ENCODE data around the gene RBMX. TPM values are rescaled to one million over a fixed set of nuclear protein-coding genes. Genes with fewer than 3 reads are reported as not detected.

Gene RBMX
- total and polyA plus RNA-seq, 2 of the 4 experiments (the other 2 are of a cell fraction), result 151 to 337 TPM

GRCh38 chrX:136825771-136826170 is 54.8 kb downstream of the RBMX start:
- BruUV-seq (replicated peaks), result no TSS peak
- Histone ChIP-seq H3K18ac (ENCODE audit: low read depth, low read length) (no peak overlapping the region), H3K9ac (ENCODE audit: low read depth, low read length) (no peak overlapping the region), H3K9me1 (ENCODE audit: insufficient read depth, low read length) (no peaks in the 10 kb centered on the region), H3K4me3 (ENCODE audit: insufficient read depth, low read depth, low read length) (no peak overlapping the region), H3K4me2 (ENCODE audit: low read depth, low read length) (no peak overlapping the region), H4K20me1 (ENCODE audit: insufficient read depth, low read length) (no peaks in the 10 kb centered on the region), H3K14ac (replicated peaks; ENCODE audit: low read depth, low read length) (no peak overlapping the region), H2AK5ac (ENCODE audit: low read depth, low read length) (no peak overlapping the region), H3K27me3 (ENCODE audit: control insufficient read depth, insufficient read depth, low read length) (no peaks in the 10 kb centered on the region), H3K79me1 (ENCODE audit: low read depth in 1 of 2, low read length in 2 of 2) (no peaks in the 10 kb centered on the region), H2BK20ac (ENCODE audit: low read depth, low read length) (no peak overlapping the region), H3K4ac (ENCODE audit: low read depth, low read length) (no peak overlapping the region), H2BK15ac (ENCODE audit: low read depth, low read length) (no peak overlapping the region), H4K8ac (ENCODE audit: low read depth in 2 of 2, low read length in 2 of 2) (no peak overlapping the region), H3K56ac (ENCODE audit: extremely low read depth, insufficient read depth, low read length) (no peak overlapping the region), H3K9me3 (ENCODE audit: control insufficient read depth, insufficient read depth, low read length) (no peaks in the 10 kb centered on the region), H2BK120ac (ENCODE audit: low read depth, low read length) (no peak overlapping the region), H2AK9ac (replicated peaks; ENCODE audit: low read depth, low read length, poor library complexity) (no peak overlapping the region), H3K27ac (ENCODE audit: insufficient read depth, low read length) (no peak overlapping the region), H3K36me3 (ENCODE audit: control insufficient read depth, insufficient read depth, low read length) (no peaks in the 10 kb centered on the region), H2AFZ (replicated peaks; ENCODE audit: low read length, poor library complexity) (no peak overlapping the region), H3K4me1 (ENCODE audit: control insufficient read depth, insufficient read depth, low read length) (peaks cover 4% of the 10 kb centered on the region; the same call in 1 of the 2 replicates), H4K5ac (ENCODE audit: low read depth, low read length) (no peak overlapping the region), H2BK5ac (ENCODE audit: low read depth, low read length, poor library complexity, severe bottlenecking) (no peak overlapping the region), H4K91ac (ENCODE audit: insufficient read depth, low read depth, low read length) (no peak overlapping the region), H3K23ac (ENCODE audit: low read depth, low read length) (no peak overlapping the region)
- DNase-seq (no peak), ATAC-seq (ENCODE audit: low read depth) (no peak)
- no CpG with 5 or more reads among the region's 2 CpGs for whole genome bisulfite sequencing, 2 experiments (ENCODE audit: extremely low coverage in 2 of 2, insufficient read length in 1 of 2)
- intact Hi-C loops (cut with micrococcal nuclease), result no loop called here
- in situ Hi-C loops (cut with MboI; ENCODE audit: low sequenced_read_pairs), result no loop called here
- no peak for TF ChIP-seq ELK1 (IDR thresholded peaks at IDR 0.05; ENCODE audit: borderline replicate concordance, low read depth, low read length)
- no peak for TF ChIP-seq CEBPB (IDR thresholded peaks at IDR 0.05; ENCODE audit: low read depth, low read length)
- no peak for TF ChIP-seq SMC3 (IDR thresholded peaks at IDR 0.05; ENCODE audit: low read depth, low read length)
- no peak for TF ChIP-seq RAD21 (IDR thresholded peaks at IDR 0.05; ENCODE audit: low read length)
- TF ChIP-seq BHLHE40 (IDR thresholded peaks at IDR 0.05; ENCODE audit: low read depth, low read length), result no peak
- ChIA-PET POLR2A (ENCODE audit: unreplicated experiment) (no interaction called here), CTCF (no interaction called here)
- dilution Hi-C loops (cut with HindIII; ENCODE audit: low sequenced_read_pairs, unreplicated experiment), result no loop called here

Small RNA genes within 50 kb of the gene (microRNA-seq; reads per million reads assigned to microRNA genes)
- gene SNORD61 (ENCODE audit: insufficient read depth, insufficient read length), result not detected

Small RNA genes within 50 kb of the gene (small RNA-seq; reads per million reads assigned to genes)
- gene SNORD61, result 0 reads per million in 5 experiments

Other genes starting within 250 kb of the RBMX start
- gene CD40LG, start 232.6 kb downstream of the RBMX start, total RNA-seq (2012; rRNA removed), result not detected in 2 replicates
- not detected in 2 replicates for gene CD40LG, start 232.6 kb downstream of the RBMX start, polyA plus RNA-seq (2012; rRNA removed)
- gene ARHGEF6, start 99.8 kb downstream of the RBMX start, total RNA-seq (2012; rRNA removed), result 2.7 and 3.1 TPM in 2 replicates
- 1.5 and 2.1 TPM in 2 replicates for gene ARHGEF6, start 99.8 kb downstream of the RBMX start, polyA plus RNA-seq (2012; rRNA removed)
- gene GPR101, start 153.3 kb upstream of the RBMX start, total RNA-seq (2012; rRNA removed), result not detected in 2 replicates
- gene GPR101, start 153.3 kb upstream of the RBMX start, polyA plus RNA-seq (2012; rRNA removed), result not detected in 2 replicates